HEK293 (cell line): ENCODE measurements around the gene GABRD.

ENCODE experiments used
- CTCF ChIA-PET: fragments of 350-600 bp; formaldehyde crosslinking; extraction: SDS; loops from one replicate; lab custom pipeline; 2021; ENCODE audit warnings: antibody characterized with exemption; lab: Yijun Ruan, JAX
- POLR2A ChIA-PET: fragments of 300-600 bp; formaldehyde crosslinking; extraction: SDS; loops from one replicate; lab custom pipeline; 2020; ENCODE audit warnings: antibody characterized with exemption, inconsistent platforms; lab: Yijun Ruan, JAX
- H3K27ac ChIP-seq: fragments of 200-500 bp; sonication (Bioruptor generic); 2 replicates; pipeline ENCODE4 v1.5.1; 2014; ENCODE audit warnings: low read depth, low read length, control low read depth, inconsistent platforms; ENCODE audit errors: extremely low read depth
- H3K36me3 ChIP-seq, 2 experiments: fragments of 200-500 bp in 1 of 2; sonication (Bioruptor generic) in 1 of 2; 1 replicate in 1 of 2; 2 replicates in 1 of 2; pipeline ENCODE4 v1.5.1; 2014 to 2017; ENCODE audit warnings: inconsistent platforms in 2 of 2, low read length in 2 of 2; ENCODE audit not compliant: control insufficient read depth in 2 of 2, insufficient read depth in 1 of 2
- H3K4me1 ChIP-seq: fragments of 200-500 bp; sonication (Bioruptor generic); 2 replicates; pipeline ENCODE4 v1.5.1; 2014; ENCODE audit warnings: mild to moderate bottlenecking, low read length, inconsistent platforms; ENCODE audit not compliant: control insufficient read depth, insufficient read depth
- H3K4me3 ChIP-seq: 2 replicates; pipeline ENCODE4 v1.5.1; 2011; ENCODE audit warnings: low read depth, mild to moderate bottlenecking, control low read depth, low read length, moderate library complexity
- H3K9me3 ChIP-seq: fragments of 200-500 bp; sonication (Bioruptor generic); 2 replicates; pipeline ENCODE4 v1.5.1; 2014; ENCODE audit warnings: low read depth, low read length, inconsistent platforms; ENCODE audit not compliant: control insufficient read depth, insufficient read depth
- GLI2 ChIP-seq: fragments of 450-650 bp; formaldehyde crosslinking; IDR thresholded peaks from 2 replicates; pipeline ENCODE4; 2017; ENCODE audit warnings: missing biosample characterization, missing genetic modification characterization, low read depth, borderline replicate concordance
- HIC1 ChIP-seq: fragments of 450-650 bp; formaldehyde crosslinking; IDR thresholded peaks from 2 replicates; pipeline ENCODE4 v1.5.1; 2016; ENCODE audit warnings: missing biosample characterization, missing genetic modification characterization
- KLF1 ChIP-seq: fragments of 450-650 bp; formaldehyde crosslinking; IDR thresholded peaks from 2 replicates; pipeline ENCODE4 v1.5.1; 2016; ENCODE audit warnings: missing biosample characterization, missing genetic modification characterization
- KLF9 ChIP-seq: fragments of 450-650 bp; formaldehyde crosslinking; IDR thresholded peaks from 2 replicates; pipeline ENCODE4 v1.5.1; 2016; ENCODE audit warnings: missing biosample characterization, missing genetic modification characterization, low read depth
- MZF1 ChIP-seq: fragments of 450-650 bp; formaldehyde crosslinking; IDR thresholded peaks from 2 replicates; pipeline ENCODE4 v1.5.1; 2017; ENCODE audit warnings: missing biosample characterization, missing genetic modification characterization, borderline replicate concordance
- REPIN1 ChIP-seq: fragments of 450-650 bp; formaldehyde crosslinking; IDR thresholded peaks from 2 replicates; pipeline ENCODE4 v1.5.1; 2017; ENCODE audit warnings: missing biosample characterization, missing genetic modification characterization, low read depth
- ZBTB1 ChIP-seq: fragments of 450-650 bp; formaldehyde crosslinking; IDR thresholded peaks from 2 replicates; pipeline ENCODE4 v1.5.1; 2016; ENCODE audit warnings: missing biosample characterization, missing genetic modification characterization
- ZBTB6 ChIP-seq: fragments of 450-650 bp; formaldehyde crosslinking; IDR thresholded peaks from 2 replicates; pipeline ENCODE4 v1.5.1; 2017; ENCODE audit warnings: missing biosample characterization, missing genetic modification characterization
- ZEB2 ChIP-seq: fragments of 450-650 bp; formaldehyde crosslinking; IDR thresholded peaks from 2 replicates; pipeline ENCODE4 v1.5.1; 2016; ENCODE audit warnings: missing biosample characterization, missing genetic modification characterization
- ZFP37 ChIP-seq: fragments of 450-650 bp; formaldehyde crosslinking; IDR thresholded peaks from 2 replicates; pipeline ENCODE4 v1.5.1; 2016; ENCODE audit warnings: missing biosample characterization, missing genetic modification characterization
- ZIC2 ChIP-seq: fragments of 450-650 bp; formaldehyde crosslinking; IDR thresholded peaks from 2 replicates; pipeline ENCODE4 v1.5.1; 2016; ENCODE audit warnings: missing biosample characterization, missing genetic modification characterization
- ZNF10 ChIP-seq: fragments of 450-650 bp; formaldehyde crosslinking; IDR thresholded peaks from 2 replicates; pipeline ENCODE4 v1.5.1; 2017; ENCODE audit warnings: missing biosample characterization, missing genetic modification characterization
- ZNF23 ChIP-seq: fragments of 450-650 bp; formaldehyde crosslinking; IDR thresholded peaks from 2 replicates; pipeline ENCODE4 v1.5.1; 2016; ENCODE audit warnings: missing biosample characterization, missing genetic modification characterization, borderline replicate concordance
- ZNF274 ChIP-seq, 2 experiments: fragments of 200-500 bp in 1 of 2; fragments of 450-650 bp in 1 of 2; sonication (Bioruptor generic) in 1 of 2; formaldehyde crosslinking in 1 of 2; IDR thresholded peaks; 2 replicates each; pipeline versions ENCODE4 v1.5.1 to v1.6.1; 2014 to 2016; ENCODE audit warnings: borderline replicate concordance in 1 of 2, inconsistent platforms in 1 of 2, low read length in 1 of 2, missing biosample characterization in 1 of 2, missing genetic modification characterization in 1 of 2
- ZNF280D ChIP-seq: fragments of 450-650 bp; formaldehyde crosslinking; IDR thresholded peaks from 2 replicates; pipeline ENCODE4 v1.5.1; 2016; ENCODE audit warnings: missing biosample characterization, missing genetic modification characterization
- ZNF544 ChIP-seq: fragments of 450-650 bp; formaldehyde crosslinking; IDR thresholded peaks from 2 replicates; pipeline ENCODE4 v1.5.0; 2017; ENCODE audit warnings: missing biosample characterization, missing genetic modification characterization
- ZNF548 ChIP-seq: fragments of 450-650 bp; formaldehyde crosslinking; IDR thresholded peaks from 2 replicates; pipeline ENCODE4 v1.5.1; 2016; ENCODE audit warnings: missing biosample characterization, missing genetic modification characterization
- ZNF624 ChIP-seq: fragments of 450-650 bp; formaldehyde crosslinking; IDR thresholded peaks from 2 replicates; pipeline ENCODE4 v1.5.1; 2017; ENCODE audit warnings: missing biosample characterization, missing genetic modification characterization
- ZNF701 ChIP-seq: fragments of 450-650 bp; formaldehyde crosslinking; IDR thresholded peaks from 2 replicates; pipeline ENCODE4 v1.5.1; 2016; ENCODE audit warnings: missing biosample characterization, missing genetic modification characterization
- ZSCAN4 ChIP-seq: fragments of 450-650 bp; formaldehyde crosslinking; IDR thresholded peaks from 2 replicates; pipeline ENCODE4 v1.5.1; 2017; ENCODE audit warnings: missing biosample characterization, missing genetic modification characterization
- TF ChIP-seq, protein P1 (sequence below): fragments of 450-650 bp; formaldehyde crosslinking; IDR thresholded peaks from 2 replicates; pipeline ENCODE4 v1.5.1; 2016; ENCODE audit warnings: missing biosample characterization, missing genetic modification characterization
- TF ChIP-seq, protein P2 (sequence below): fragments of 450-650 bp; formaldehyde crosslinking; IDR thresholded peaks from 2 replicates; pipeline ENCODE4 v1.5.1; 2016; ENCODE audit warnings: missing biosample characterization, missing genetic modification characterization, borderline replicate concordance

The GABRD gene

GRCh38 chr1:2042830-2043773 is 24.0 kb downstream of the GABRD start (continued):
- TF ChIP-seq HIC1: no peak

DNA sequence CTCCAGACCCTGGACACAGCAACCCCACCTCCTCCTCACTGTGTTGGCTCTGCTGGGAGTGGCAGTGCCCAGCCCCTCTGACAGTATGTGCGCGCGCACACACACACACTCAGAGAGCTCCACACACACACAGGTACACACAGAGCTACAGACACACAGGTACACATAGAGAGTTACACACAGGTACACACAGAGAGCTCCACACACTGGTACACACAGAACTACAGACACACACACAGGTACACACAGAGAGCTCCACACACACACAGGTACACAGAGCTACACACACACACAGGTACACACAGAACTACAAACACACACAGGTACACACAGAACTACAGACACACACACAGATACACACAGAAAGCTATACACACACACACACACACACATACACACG is 24.7 kb downstream of the GABRD start:
- POLR2A ChIA-PET: interaction anchor here (1.0 to 1.4 kb wide), 3 partner anchors 23 to 135 kb away, joined by 3 to 5 read pairs (median 3); no protein-coding TSS in a partner anchor
- CTCF ChIA-PET: interaction anchor here (0.6 to 5.4 kb wide), 31 partner anchors 9 to 431 kb away, joined by 3 to 118 read pairs (median 4); partner anchors contain the start of gene GABRD
- Histone ChIP-seq H3K27ac (no peak overlapping the region), H3K4me3 (no peak overlapping the region), H3K4me1 (no peaks in the 10 kb centered on the region), H3K9me3 (no peaks in the 10 kb centered on the region), H3K36me3 (no peaks in the 10 kb centered on the region)
- TF ChIP-seq ZNF624 (tag by site-specific recombination): no peak
- 0 out of 2 replicates have a peak, but pooled peaks have one; percentile 37 for TF ChIP-seq REPIN1 (tag by site-specific recombination)
- TF ChIP-seq ZEB2 (tag by site-specific recombination): peak; percentile 59; the same call in 1 of the 2 replicates
- no peak for TF ChIP-seq MZF1 (tag by site-specific recombination)
- 0 out of 2 replicates have a peak, but pooled peaks have one; percentile 10 for TF ChIP-seq ZBTB1
- peak; percentile 85 for TF ChIP-seq ZSCAN4 (tag by site-specific recombination)
- no peak for TF ChIP-seq ZBTB6 (tag by site-specific recombination)
- TF ChIP-seq GLI2 (tag by site-specific recombination): no peak
- TF ChIP-seq ZNF544 (tag by site-specific recombination): no peak
- TF ChIP-seq ZFP37 (tag by site-specific recombination): no peak
- no peak for TF ChIP-seq ZNF548
- TF ChIP-seq ZNF274 (IDR thresholded peaks at IDR 0.05; ENCODE audit: low read length): no peak
- no peak for TF ChIP-seq ZNF274 (tag by site-specific recombination; IDR thresholded peaks at IDR 0.05; ENCODE audit: borderline replicate concordance)
- no peak for TF ChIP-seq KLF9 (tag by site-specific recombination)
- TF ChIP-seq ZIC2 (tag by site-specific recombination): no peak
- TF ChIP-seq ZNF23 (tag by site-specific recombination): no peak
- no peak for TF ChIP-seq ZNF10 (tag by site-specific recombination)
- TF ChIP-seq, protein P1, sequence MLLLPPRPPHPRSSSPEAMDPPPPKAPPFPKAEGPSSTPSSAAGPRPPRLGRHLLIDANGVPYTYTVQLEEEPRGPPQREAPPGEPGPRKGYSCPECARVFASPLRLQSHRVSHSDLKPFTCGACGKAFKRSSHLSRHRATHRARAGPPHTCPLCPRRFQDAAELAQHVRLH (tag by site-specific recombination): no peak
- TF ChIP-seq, protein P2, sequence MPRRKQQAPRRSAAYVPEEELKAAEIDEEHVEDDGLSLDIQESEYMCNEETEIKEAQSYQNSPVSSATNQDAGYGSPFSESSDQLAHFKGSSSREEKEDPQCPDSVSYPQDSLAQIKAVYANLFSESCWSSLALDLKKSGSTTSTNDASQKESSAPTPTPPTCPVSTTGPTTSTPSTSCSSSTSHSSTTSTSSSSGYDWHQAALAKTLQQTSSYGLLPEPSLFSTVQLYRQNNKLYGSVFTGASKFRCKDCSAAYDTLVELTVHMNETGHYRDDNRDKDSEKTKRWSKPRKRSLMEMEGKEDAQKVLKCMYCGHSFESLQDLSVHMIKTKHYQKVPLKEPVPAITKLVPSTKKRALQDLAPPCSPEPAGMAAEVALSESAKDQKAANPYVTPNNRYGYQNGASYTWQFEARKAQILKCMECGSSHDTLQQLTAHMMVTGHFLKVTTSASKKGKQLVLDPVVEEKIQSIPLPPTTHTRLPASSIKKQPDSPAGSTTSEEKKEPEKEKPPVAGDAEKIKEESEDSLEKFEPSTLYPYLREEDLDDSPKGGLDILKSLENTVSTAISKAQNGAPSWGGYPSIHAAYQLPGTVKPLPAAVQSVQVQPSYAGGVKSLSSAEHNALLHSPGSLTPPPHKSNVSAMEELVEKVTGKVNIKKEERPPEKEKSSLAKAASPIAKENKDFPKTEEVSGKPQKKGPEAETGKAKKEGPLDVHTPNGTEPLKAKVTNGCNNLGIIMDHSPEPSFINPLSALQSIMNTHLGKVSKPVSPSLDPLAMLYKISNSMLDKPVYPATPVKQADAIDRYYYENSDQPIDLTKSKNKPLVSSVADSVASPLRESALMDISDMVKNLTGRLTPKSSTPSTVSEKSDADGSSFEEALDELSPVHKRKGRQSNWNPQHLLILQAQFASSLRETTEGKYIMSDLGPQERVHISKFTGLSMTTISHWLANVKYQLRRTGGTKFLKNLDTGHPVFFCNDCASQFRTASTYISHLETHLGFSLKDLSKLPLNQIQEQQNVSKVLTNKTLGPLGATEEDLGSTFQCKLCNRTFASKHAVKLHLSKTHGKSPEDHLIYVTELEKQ (tag by site-specific recombination): no peak
- no peak for TF ChIP-seq ZNF701
- TF ChIP-seq KLF1 (tag by site-specific recombination): peak; percentile 44; the same call in 1 of the 2 replicates
- no peak for TF ChIP-seq ZNF280D (tag by site-specific recombination)
